Gastroesophageal sphincter (tissue), 4 donors: Measurements from ENCODE around the gene DCTN2. TPM values are rescaled to one million over a fixed set of nuclear protein-coding genes. Genes with fewer than 3 reads are reported as not detected.

Experiments used
- ATAC-seq: fragments of 150-250 bp; one replicate; pipeline ENCODE4 v1.9.1; 2016; ENCODE audit warnings: mild to moderate bottlenecking, moderate library complexity
- H3K27ac ChIP-seq, 4 donors: fragments of 200-600 bp; sonication (generic) in 3 of 4; 1 replicate in 3 of 4; 2 replicates in 1 of 4; pipeline ENCODE4 v1.5.1; 2016 to 2019
- H3K27me3 ChIP-seq: fragments of 200-600 bp; sonication (generic); one replicate; pipeline ENCODE4 v1.5.1; 2019
- H3K36me3 ChIP-seq, 2 donors: fragments of 200-600 bp; sonication (generic); one replicate each; pipeline ENCODE4 v1.5.1; 2019; ENCODE audit warnings: control low read depth in 1 of 2
- H3K4me1 ChIP-seq, 3 donors: fragments of 200-600 bp; sonication (generic); 1 replicate in 2 of 3; 2 replicates in 1 of 3; pipeline ENCODE4 v1.5.1; 2016 to 2019; ENCODE audit warnings: control low read depth in 2 of 3
- H3K4me3 ChIP-seq, 2 donors: fragments of 200-600 bp; sonication (generic); one replicate each; pipeline ENCODE4 v1.5.1; 2019; ENCODE audit warnings: mild to moderate bottlenecking in 1 of 2, moderate library complexity in 1 of 2
- H3K9me3 ChIP-seq, 3 donors: fragments of 200-600 bp; sonication (generic); one replicate each; pipeline ENCODE4 v1.5.1; 2017 to 2019; ENCODE audit warnings: control low read depth in 2 of 3
- CTCF ChIP-seq, 4 experiments: fragments of 200-600 bp in 2 of 4; fragments of 450-650 bp in 2 of 4; sonication (generic) in 1 of 4; IDR thresholded peaks; one replicate each; pipeline ENCODE4 v1.5.1; 2017 to 2019; ENCODE audit warnings: antibody characterized with exemption in 4 of 4, mild to moderate bottlenecking in 2 of 4, moderate library complexity in 2 of 4
- EP300 ChIP-seq: sonication (generic); formaldehyde crosslinking; IDR thresholded peaks from one replicate; pipeline ENCODE4 v1.6.1; 2017; ENCODE audit warnings: antibody characterized with exemption, mild to moderate bottlenecking
- POLR2A ChIP-seq, 2 donors: fragments of 450-650 bp; IDR thresholded peaks; one replicate each; pipeline ENCODE4 v1.6.1; 2017; ENCODE audit warnings: antibody characterized with exemption in 2 of 2, mild to moderate bottlenecking in 2 of 2, moderate library complexity in 1 of 2
- POLR2AphosphoS5 ChIP-seq: sonication (generic); formaldehyde crosslinking; IDR thresholded peaks from one replicate; pipeline ENCODE4 v1.6.1; 2017; ENCODE audit warnings: antibody characterized with exemption
- WGBS, 2 donors: methylation state at CpG; one replicate each; pipeline ENCODE4 v1.1.5; 2018; ENCODE audit warnings: low coverage in 1 of 2; 5-methylcytosine and 5-hydroxymethylcytosine counted together
- total RNA-seq, 4 donors: library from RNA; depleted of rRNA; stranded (reverse); fragments of >200 nt; gene quantifications; one replicate each; pipeline ENCODE4 v1.1.0, GENCODE V29; 2016

The DCTN2 gene
- total RNA-seq, 4 donors from 2014 or later: 138 to 204 (median 182) TPM

GRCh38 chr12:57547288-57548012 lies 458 bp upstream of the DCTN2 start:
- WGBS, 2 donors: 22 to 23% methylated on average over 8 to 9 of the region's 9 CpGs
- peak overlapping the region; percentile 87 to 99 for H3K4me3 ChIP-seq
- H3K36me3 ChIP-seq: peaks cover 0 to 5% of the 10 kb centered on the region in 2 donors
- peaks cover 3 to 55% (median 15%) of the 10 kb centered on the region in 3 donors for H3K4me1 ChIP-seq
- no peak for ATAC-seq
- peaks cover 28% of the 10 kb centered on the region for H3K27me3 ChIP-seq
- no peaks in the 10 kb centered on the region for H3K9me3 ChIP-seq
- no peak for TF ChIP-seq POLR2A (IDR thresholded peaks at IDR 0.05)
- peak overlapping the region; percentile 92 to 95 (median 94) for H3K27ac ChIP-seq

- Histone ChIP-seq H3K27me3 (peaks cover 28% of the 10 kb centered on the region), H3K36me3 (peaks cover 0 to 19% of the 10 kb centered on the region in 2 donors), H3K4me1 (peaks cover 3 to 55% (median 15%) of the 10 kb centered on the region in 3 donors), H3K4me3 (peak overlapping the region; percentile 87 to 99), H3K27ac (peak overlapping the region; percentile 92 to 95 (median 94)), H3K9me3 (no peaks in the 10 kb centered on the region)
- ATAC-seq: no peak
- 18 to 42% methylated on average over 5 to 6 of the region's 15 CpGs for WGBS, 2 donors
- TF ChIP-seq CTCF (IDR thresholded peaks at IDR 0.05) (no peak), POLR2AphosphoS5 (no peak), POLR2A (IDR thresholded peaks at IDR 0.05) (no peak), EP300 (no peak)
These were observed 1.1 kb downstream of the DCTN2 start for GRCh38 chr12:57545809-57546437.

GRCh38 chr12:57543581-57543980 lies 3.4 kb downstream of the DCTN2 start:
- TF ChIP-seq CTCF (IDR thresholded peaks at IDR 0.05): no peak
- TF ChIP-seq EP300: no peak
- no peak for TF ChIP-seq POLR2AphosphoS5
- no peak for TF ChIP-seq POLR2A (IDR thresholded peaks at IDR 0.05)
- peaks cover 0 to 37% of the 10 kb centered on the region in 2 donors for H3K36me3 ChIP-seq
- no peak for ATAC-seq
- no peak overlapping the region for H3K27ac ChIP-seq
- no peaks in the 10 kb centered on the region for H3K9me3 ChIP-seq
- H3K4me3 ChIP-seq: no peak overlapping the region
- peaks cover 5% of the 10 kb centered on the region for H3K27me3 ChIP-seq
- peaks cover 3 to 40% (median 11%) of the 10 kb centered on the region in 3 donors for H3K4me1 ChIP-seq
- 100% methylated on average over 1 of the region's 2 CpGs; no CpG with 5 or more reads in 1 of the 2 donors for WGBS, 2 donors

GRCh38 chr12:57541717-57542116 lies 5.3 kb downstream of the DCTN2 start:
- peaks cover 3 to 34% (median 11%) of the 10 kb centered on the region in 3 donors for H3K4me1 ChIP-seq
- H3K36me3 ChIP-seq: peaks cover 0 to 50% of the 10 kb centered on the region in 2 donors
- no peaks in the 10 kb centered on the region for H3K9me3 ChIP-seq
- WGBS, 2 donors: 86 to 88% methylated on average over 1 to 2 of the region's 2 CpGs
- no peak for TF ChIP-seq POLR2A (IDR thresholded peaks at IDR 0.05)
- no peak for TF ChIP-seq CTCF (IDR thresholded peaks at IDR 0.05)
- no peak for TF ChIP-seq POLR2AphosphoS5
- TF ChIP-seq EP300: no peak
- H3K27ac ChIP-seq: no peak overlapping the region
- H3K27me3 ChIP-seq: no peaks in the 10 kb centered on the region
- ATAC-seq: no peak
- no peak overlapping the region for H3K4me3 ChIP-seq

- no peak overlapping the region for H3K27ac ChIP-seq
These were observed 6.0 kb downstream of the DCTN2 start for GRCh38 chr12:57541001-57541400.

More at GRCh38 chr12:57541001-57541400, 6.0 kb downstream of the DCTN2 start:
- Histone ChIP-seq H3K4me3 (no peak overlapping the region), H3K36me3 (peaks cover 0 to 55% of the 10 kb centered on the region in 2 donors), H3K4me1 (peaks cover 3 to 35% (median 8%) of the 10 kb centered on the region in 3 donors), H3K9me3 (no peaks in the 10 kb centered on the region), H3K27me3 (no peaks in the 10 kb centered on the region)
- 17 to 21% methylated on average over 2 of the region's 2 CpGs for WGBS, 2 donors
- no peak for ATAC-seq
- TF ChIP-seq EP300 (no peak), CTCF (IDR thresholded peaks at IDR 0.05) (no peak), POLR2AphosphoS5 (no peak), POLR2A (IDR thresholded peaks at IDR 0.05) (no peak)
